ENCODE measurements around the gene LDLRAD2.
"Not testable (repeated sequence)": the region's sequence is repeated elsewhere in the genome, so short reads cannot be mapped to it uniquely, and the experiment has no call there.

GRCh38 chr1:21770602-21771001 is 41.5 kb upstream of the LDLRAD2 start:
- not testable (repeated sequence) for TF ChIP-seq POLR2A, CTCF (IDR thresholded peaks at IDR 0.05)
